A673 (cell line): ENCODE results near the gene RIC8A.

Source experiments
- CTCF ChIP-seq: fragments of 300-800, 200-600 bp; sonication (generic); conservative IDR thresholded peaks from 2 replicates; pipeline ENCODE4 v1.5.1; 2017; ENCODE audit warnings: low read depth, mild to moderate bottlenecking, antibody characterized with exemption, low read length, moderate library complexity, mixed read lengths
- EZH2 ChIP-seq: fragments of 200-600 bp; sonication (generic); IDR thresholded peaks from 2 replicates; pipeline ENCODE4 v1.6.1; 2017; ENCODE audit warnings: borderline replicate concordance, low read depth, mild to moderate bottlenecking, mixed read lengths, antibody characterized with exemption, low read length; ENCODE audit not compliant: poor library complexity, severe bottlenecking

GRCh38 chr11:223884-224283 lies 16.4 kb downstream of the RIC8A start:
- TF ChIP-seq CTCF (no peak), EZH2 (no peak)
